ENCODE measurements around the gene PYCARD. TPM values are rescaled to one million over a fixed set of nuclear protein-coding genes. Genes with fewer than 3 reads are reported as not detected.
"Not testable (repeated sequence)": the region's sequence is repeated elsewhere in the genome, so short reads cannot be mapped to it uniquely, and the experiment has no call there.

PYCARD gene
- total RNA-seq, 1 experiment from 2014 or later, result 37.5 TPM

DNA sequence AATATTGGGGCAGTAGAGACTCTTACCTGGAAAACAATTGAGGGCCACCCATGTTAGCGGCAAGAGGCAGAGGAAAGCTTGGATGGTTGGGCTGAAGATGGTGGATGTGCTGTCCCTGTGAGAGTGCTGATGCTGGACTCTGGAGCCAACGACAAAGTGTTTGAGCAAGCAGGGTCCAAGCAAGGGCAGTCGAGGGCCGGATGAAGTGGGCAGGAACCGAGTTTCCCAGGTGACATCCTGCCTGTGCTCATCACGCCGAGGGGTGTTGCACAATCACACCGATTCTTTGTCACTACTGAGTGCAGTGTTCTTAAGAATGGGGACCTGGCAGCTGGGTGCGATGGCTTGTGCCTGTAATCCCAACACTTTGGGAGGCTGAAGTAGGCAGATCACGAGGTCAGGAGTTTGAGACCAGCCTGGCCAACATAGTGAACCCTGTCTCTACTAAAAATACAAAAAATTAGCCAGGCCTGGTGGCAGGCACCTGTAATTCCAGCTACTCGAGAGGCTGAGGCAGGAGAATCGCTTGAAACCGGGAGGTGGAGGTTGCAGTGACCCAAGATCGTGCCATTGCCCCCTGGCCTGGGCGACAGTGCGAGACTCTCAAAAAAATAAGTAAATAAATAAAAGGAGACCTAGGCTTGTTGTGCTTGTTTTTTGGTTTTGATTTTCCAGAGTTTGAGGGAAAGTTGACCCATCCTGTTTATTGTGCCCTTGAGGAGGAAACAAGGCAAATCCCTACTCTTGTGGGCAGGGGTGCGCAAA lies 6.1 kb downstream of the PYCARD start:
- H2BK20ac ChIP-seq (ENCODE audit: low read depth, low read length, poor library complexity, severe bottlenecking), result no peak overlapping the region
- H2AK5ac ChIP-seq (ENCODE audit: insufficient read length, low read length), result no peak overlapping the region
- WGBS (ENCODE audit: extremely low coverage, insufficient read length, low lambda C conversion rate), result no CpG with 5 or more reads among the region's 17 CpGs
- H3K9me3 ChIP-seq (ENCODE audit: control insufficient read depth, low read depth, low read length), result no peaks in the 10 kb centered on the region
- H3K23me2 ChIP-seq (ENCODE audit: insufficient read length, low read depth, low read length, poor library complexity, severe bottlenecking), result peaks cover under 1% of the 10 kb centered on the region
- H3K4me1 Mint-ChIP-seq, result peaks cover 8 to 11% of the 10 kb centered on the region in 2 experiments
- H3K56ac ChIP-seq (ENCODE audit: insufficient read length, low read depth, low read length), result no peak overlapping the region
- no peaks in the 10 kb centered on the region for H3K79me1 ChIP-seq (ENCODE audit: insufficient read depth, low read depth, low read length, poor library complexity, severe bottlenecking)
- no peak overlapping the region for H3K4me2 ChIP-seq (ENCODE audit: insufficient read depth, insufficient read length, low read length)
- peaks cover 40 to 76% (median 59%) of the 10 kb centered on the region in 3 experiments for H3K36me3 Mint-ChIP-seq (ENCODE audit: insufficient read depth in 1 of 3, low read depth in 3 of 3)
- no peak overlapping the region for H3K18ac ChIP-seq (ENCODE audit: insufficient read length, low read depth, low read length)
- H2AFZ ChIP-seq (ENCODE audit: low read length), result no peak overlapping the region
- no peak overlapping the region for H3K23ac ChIP-seq (ENCODE audit: insufficient read length, low read depth, low read length)
- H4K5ac ChIP-seq (ENCODE audit: insufficient read length, low read depth, low read length), result no peak overlapping the region
- H4K20me1 ChIP-seq (ENCODE audit: control insufficient read depth, insufficient read depth, insufficient read length), result no peaks in the 10 kb centered on the region
- H3K9me3 Mint-ChIP-seq, result no peaks in the 10 kb centered on the region; a peak in 1 of 5 replicates
- H3K27ac ChIP-seq (ENCODE audit: insufficient read length, low read depth, low read length), result no peak overlapping the region
- no peaks in the 10 kb centered on the region; the same call in 1 of the 2 replicates for H3K27me3 Mint-ChIP-seq (ENCODE audit: low read depth)
- 0 out of 2 replicates have a peak, but pooled peaks cover under 1% of the 10 kb centered on the region for H3K79me2 ChIP-seq (ENCODE audit: insufficient read depth, low read length)
- no peaks in the 10 kb centered on the region for H3K27me3 ChIP-seq (ENCODE audit: insufficient read depth, low read length)
- no peak overlapping the region for H3K14ac ChIP-seq (ENCODE audit: insufficient read depth, low read length)
- no peak overlapping the region for H3K4ac ChIP-seq (ENCODE audit: low read depth, low read length)
- H2BK15ac ChIP-seq (ENCODE audit: low read depth, low read length), result no peak overlapping the region
- no peaks in the 10 kb centered on the region; the same call in 1 of the 2 replicates for H3K4me1 ChIP-seq (ENCODE audit: insufficient read depth, low read length)
- no peak overlapping the region for H4K91ac ChIP-seq (ENCODE audit: insufficient read length, low read depth, low read length)
- TF ChIP-seq, protein P1, sequence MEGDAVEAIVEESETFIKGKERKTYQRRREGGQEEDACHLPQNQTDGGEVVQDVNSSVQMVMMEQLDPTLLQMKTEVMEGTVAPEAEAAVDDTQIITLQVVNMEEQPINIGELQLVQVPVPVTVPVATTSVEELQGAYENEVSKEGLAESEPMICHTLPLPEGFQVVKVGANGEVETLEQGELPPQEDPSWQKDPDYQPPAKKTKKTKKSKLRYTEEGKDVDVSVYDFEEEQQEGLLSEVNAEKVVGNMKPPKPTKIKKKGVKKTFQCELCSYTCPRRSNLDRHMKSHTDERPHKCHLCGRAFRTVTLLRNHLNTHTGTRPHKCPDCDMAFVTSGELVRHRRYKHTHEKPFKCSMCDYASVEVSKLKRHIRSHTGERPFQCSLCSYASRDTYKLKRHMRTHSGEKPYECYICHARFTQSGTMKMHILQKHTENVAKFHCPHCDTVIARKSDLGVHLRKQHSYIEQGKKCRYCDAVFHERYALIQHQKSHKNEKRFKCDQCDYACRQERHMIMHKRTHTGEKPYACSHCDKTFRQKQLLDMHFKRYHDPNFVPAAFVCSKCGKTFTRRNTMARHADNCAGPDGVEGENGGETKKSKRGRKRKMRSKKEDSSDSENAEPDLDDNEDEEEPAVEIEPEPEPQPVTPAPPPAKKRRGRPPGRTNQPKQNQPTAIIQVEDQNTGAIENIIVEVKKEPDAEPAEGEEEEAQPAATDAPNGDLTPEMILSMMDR (conservative IDR thresholded peaks at IDR 0.05), result no peak
- H3K9ac ChIP-seq (ENCODE audit: extremely low read depth, insufficient read length, low read length), result no peak overlapping the region
- no peak overlapping the region for H2BK12ac ChIP-seq (ENCODE audit: insufficient read length, low read depth, low read length)
- H3K4me3 Mint-ChIP-seq, result no peak overlapping the region
- H4K8ac ChIP-seq (replicated peaks; ENCODE audit: insufficient read length, low read depth, low read length), result no peak overlapping the region
- no peak for DNase-seq
- peak overlapping the region in 2 of 3 experiments; percentile 57 to 91; a peak in 3 of 7 replicates for H3K27ac Mint-ChIP-seq
- H3T11ph ChIP-seq (ENCODE audit: low read length), result no peak overlapping the region
- no peak overlapping the region for H2BK120ac ChIP-seq (ENCODE audit: low read depth, low read length, poor library complexity, severe bottlenecking)
- H2BK5ac ChIP-seq (ENCODE audit: insufficient read length, low read length), result no peak overlapping the region

DNA sequence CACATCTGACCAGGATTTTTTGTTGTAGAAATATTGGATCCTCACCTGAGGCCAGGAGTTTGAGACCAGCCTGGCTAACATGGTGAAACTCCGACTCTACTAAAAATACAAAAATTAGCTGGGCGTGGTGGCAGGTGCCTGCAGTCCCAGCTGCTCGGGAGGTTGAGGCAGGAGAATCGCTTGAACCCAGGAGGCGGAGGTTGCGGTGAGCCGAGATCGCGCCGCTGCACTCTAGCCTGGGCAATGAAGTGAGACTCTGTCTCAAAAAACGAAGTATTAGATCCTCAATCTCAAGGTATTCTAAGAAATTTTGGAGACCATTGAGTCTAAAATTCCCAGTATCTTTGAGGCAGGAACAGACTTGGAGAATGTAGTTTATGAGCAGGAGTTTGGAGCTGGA lies 6.7 kb downstream of the PYCARD start:
- not testable (repeated sequence) for H2BK5ac ChIP-seq (ENCODE audit: insufficient read length, low read length); H3K79me2 ChIP-seq (ENCODE audit: insufficient read depth, low read length); H3K9me3 Mint-ChIP-seq; H4K91ac ChIP-seq (ENCODE audit: insufficient read length, low read depth, low read length); H3K18ac ChIP-seq (ENCODE audit: insufficient read length, low read depth, low read length); H2BK12ac ChIP-seq (ENCODE audit: insufficient read length, low read depth, low read length); H3K4me3 Mint-ChIP-seq; H3K4me1 Mint-ChIP-seq; H4K8ac ChIP-seq (replicated peaks; ENCODE audit: insufficient read length, low read depth, low read length); H4K5ac ChIP-seq (ENCODE audit: insufficient read length, low read depth, low read length); H2AFZ ChIP-seq (ENCODE audit: low read length); H3K23ac ChIP-seq (ENCODE audit: insufficient read length, low read depth, low read length); H2BK120ac ChIP-seq (ENCODE audit: low read depth, low read length, poor library complexity, severe bottlenecking); H3K56ac ChIP-seq (ENCODE audit: insufficient read length, low read depth, low read length); H2AK5ac ChIP-seq (ENCODE audit: insufficient read length, low read length); H3K27me3 ChIP-seq (ENCODE audit: insufficient read depth, low read length); H3K9me3 ChIP-seq (ENCODE audit: control insufficient read depth, low read depth, low read length); H3K23me2 ChIP-seq (ENCODE audit: insufficient read length, low read depth, low read length, poor library complexity, severe bottlenecking); H3K27me3 Mint-ChIP-seq (ENCODE audit: low read depth); H2BK15ac ChIP-seq (ENCODE audit: low read depth, low read length); H3K27ac ChIP-seq (ENCODE audit: insufficient read length, low read depth, low read length); H2BK20ac ChIP-seq (ENCODE audit: low read depth, low read length, poor library complexity, severe bottlenecking); H3K4ac ChIP-seq (ENCODE audit: low read depth, low read length); H3K4me1 ChIP-seq (ENCODE audit: insufficient read depth, low read length); H3K4me2 ChIP-seq (ENCODE audit: insufficient read depth, insufficient read length, low read length); H3T11ph ChIP-seq (ENCODE audit: low read length); H3K9ac ChIP-seq (ENCODE audit: extremely low read depth, insufficient read length, low read length); H3K79me1 ChIP-seq (ENCODE audit: insufficient read depth, low read depth, low read length, poor library complexity, severe bottlenecking); DNase-seq; H4K20me1 ChIP-seq (ENCODE audit: control insufficient read depth, insufficient read depth, insufficient read length); H3K14ac ChIP-seq (ENCODE audit: insufficient read depth, low read length)
- peak overlapping the region in 1 of 3 experiments; percentile 91; a peak in 2 of 7 replicates for H3K27ac Mint-ChIP-seq
- H3K36me3 Mint-ChIP-seq (ENCODE audit: insufficient read depth in 1 of 3, low read depth in 3 of 3), result peaks cover 45 to 82% (median 65%) of the 10 kb centered on the region in 3 experiments
- no CpG with 5 or more reads among the region's 11 CpGs for WGBS (ENCODE audit: extremely low coverage, insufficient read length, low lambda C conversion rate)

Measured in H9 (cell line).